ENCODE data around the gene ST14. TPM values are rescaled to one million over a fixed set of nuclear protein-coding genes. Genes with fewer than 3 reads are reported as not detected.

The ST14 gene
- total and polyA plus RNA-seq, 11 donors = 0.37 to 13.0 (median 1.3) TPM

DNA sequence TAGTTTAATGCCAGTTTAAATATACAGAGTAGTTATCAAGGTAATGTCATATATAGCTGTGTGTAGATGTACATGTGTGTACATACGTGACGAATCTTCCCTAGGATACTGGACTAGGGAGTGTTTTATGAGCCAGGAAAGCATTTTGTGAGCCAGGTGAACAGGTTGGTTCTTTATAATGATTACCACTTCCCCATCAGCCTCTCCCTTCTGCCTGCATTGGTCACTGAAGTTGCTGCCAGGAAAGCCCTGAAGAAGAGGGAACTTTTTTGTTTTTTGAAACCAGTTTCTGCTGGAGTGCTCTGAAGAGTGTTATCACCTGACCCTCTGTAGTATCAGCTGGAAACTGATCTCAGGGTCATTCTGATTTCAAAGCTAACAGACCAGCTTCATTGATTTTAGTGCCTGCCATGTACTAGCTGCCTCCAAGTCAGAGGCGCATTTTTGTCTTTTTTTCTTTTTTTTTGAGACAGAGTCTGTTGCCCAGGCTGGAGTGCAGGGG, 14.2 kb upstream of the ST14 start:
- Histone ChIP-seq H3K9me3 (no peaks in the 10 kb centered on the region), H3K27ac (peak overlapping the region in 3 of 12 donors; percentile 39 to 91 (median 77)), H3K36me3 (peaks cover 0 to 53% (median 43%) of the 10 kb centered on the region in 9 donors)

GRCh38 chr11:130145975-130146776, 13.4 kb upstream of the ST14 start:
- peaks cover 0 to 45% (median 35%) of the 10 kb centered on the region in 9 donors for H3K36me3 ChIP-seq
- 69 to 80% (median 75%) methylated on average over 13 to 15 of the region's 15 CpGs for WGBS, 4 donors

More for the DNA sequence above, 14.2 kb upstream of the ST14 start:
- DNase-seq (no peak), ATAC-seq (no peak)
- H3K27me3 ChIP-seq = no peaks in the 10 kb centered on the region
- intact Hi-C loops (cut with DNase I) = no loop called here
- 91 to 96% (median 92%) methylated on average over 3 of the region's 3 CpGs for WGBS, 4 donors
- no peak overlapping the region for H3K4me3 ChIP-seq
- H3K4me1 ChIP-seq = peaks cover 0 to 56% (median 22%) of the 10 kb centered on the region in 12 donors
- TF ChIP-seq POLR2A (IDR thresholded peaks at IDR 0.05) (no peak), CTCF (IDR thresholded peaks at IDR 0.05) (no peak)

DNA sequence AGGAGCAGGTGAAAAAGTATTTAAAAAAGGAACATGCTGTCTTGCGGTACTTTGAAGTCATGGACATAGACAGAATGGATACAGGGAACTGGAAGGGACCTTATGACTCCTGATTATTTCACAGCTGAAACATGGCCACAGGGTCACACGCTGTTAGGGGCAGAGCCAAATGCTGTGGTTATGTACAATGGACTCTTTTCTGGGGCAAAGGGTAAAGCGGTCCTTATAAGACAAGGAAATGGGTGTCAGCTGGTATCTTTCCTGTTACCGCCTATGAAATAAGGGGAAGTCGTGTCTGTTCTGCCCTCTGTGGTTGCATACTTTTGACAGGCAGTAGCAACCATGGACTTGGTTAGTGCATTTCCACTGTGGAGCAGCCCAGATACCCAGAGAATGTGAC, 12.8 kb upstream of the ST14 start:
- peaks cover 0 to 39% (median 29%) of the 10 kb centered on the region in 9 donors for H3K36me3 ChIP-seq
- DNase-seq = peak in 2 of 5 donors; percentile 41 to 51
- intact Hi-C loops (cut with DNase I) = no loop called here

More at GRCh38 chr11:130145975-130146776, 13.4 kb upstream of the ST14 start:
- Histone ChIP-seq H3K4me1 (peaks cover 0 to 56% (median 22%) of the 10 kb centered on the region in 12 donors), H3K9me3 (no peaks in the 10 kb centered on the region), H3K27me3 (no peaks in the 10 kb centered on the region), H3K4me3 (no peak overlapping the region), H3K27ac (peak overlapping the region in 10 of 12 donors; percentile 27 to 91 (median 60))
- ATAC-seq = peak; percentile 45 to 70 (median 56)
- TF ChIP-seq POLR2A (IDR thresholded peaks at IDR 0.05) = no peak
- TF ChIP-seq CTCF (IDR thresholded peaks at IDR 0.05) = peak in 6 of 12 donors; percentile 26 to 46 (median 32)
- DNase-seq = peak in 3 of 5 donors; percentile 31 to 62 (median 58)
- intact Hi-C loops (cut with DNase I) = no loop called here

More for the DNA sequence above, 12.8 kb upstream of the ST14 start:
- no peak overlapping the region for H3K4me3 ChIP-seq
- no peak for TF ChIP-seq POLR2A (IDR thresholded peaks at IDR 0.05)
- no peak for TF ChIP-seq CTCF (IDR thresholded peaks at IDR 0.05)
- WGBS, 4 donors = 26 to 35% (median 31%) methylated on average over 5 of the region's 5 CpGs
- peaks cover 0 to 53% (median 18%) of the 10 kb centered on the region in 12 donors for H3K4me1 ChIP-seq
- no peaks in the 10 kb centered on the region for H3K27me3 ChIP-seq
- peak; percentile 69 to 84 (median 78) for ATAC-seq
- H3K27ac ChIP-seq = peak overlapping the region in 10 of 12 donors; percentile 27 to 91 (median 60)
- H3K9me3 ChIP-seq = no peaks in the 10 kb centered on the region

Data from heart left ventricle (tissue), 16 donors.